H9 (cell line): Measurements from ENCODE around the gene OGFOD3. TPM values are rescaled to one million over a fixed set of nuclear protein-coding genes. Genes with fewer than 3 reads are reported as not detected.

Experiments
- DNase-seq: peaks from one replicate; pipeline ENCODE4 v3.0.0-alpha.2; 2017
- H2AFZ ChIP-seq: one replicate; pipeline ENCODE4 v1.6.1; 2013; ENCODE audit warnings: mild to moderate bottlenecking, low read length, control low read depth, moderate library complexity
- H2AK5ac ChIP-seq: 2 replicates; pipeline ENCODE4 v1.6.1; 2013; ENCODE audit warnings: low read length, control low read depth, mixed read lengths; ENCODE audit not compliant: insufficient read length
- H2BK120ac ChIP-seq: one replicate; pipeline ENCODE4 v1.6.1; 2013; ENCODE audit warnings: low read depth, mild to moderate bottlenecking, low read length, control low read depth, inconsistent platforms; ENCODE audit not compliant: poor library complexity, severe bottlenecking
- H2BK12ac ChIP-seq: 2 replicates; pipeline ENCODE4 v1.6.1; 2013; ENCODE audit warnings: low read length, control low read depth, mixed read lengths, low read depth; ENCODE audit not compliant: insufficient read length
- H2BK15ac ChIP-seq: 2 replicates; pipeline ENCODE4 v1.6.1; 2013; ENCODE audit warnings: low read depth, low read length, control low read depth
- H2BK20ac ChIP-seq: one replicate; pipeline ENCODE4 v1.6.1; 2013; ENCODE audit warnings: low read depth, mild to moderate bottlenecking, low read length, control low read depth, inconsistent platforms; ENCODE audit not compliant: poor library complexity, severe bottlenecking
- H2BK5ac ChIP-seq: 2 replicates; pipeline ENCODE4 v1.6.1; 2013; ENCODE audit warnings: low read length, control low read depth, mixed read lengths; ENCODE audit not compliant: insufficient read length
- H3K14ac ChIP-seq: 2 replicates; pipeline ENCODE4 v1.6.1; 2013; ENCODE audit warnings: low read length, control low read depth; ENCODE audit not compliant: insufficient read depth
- H3K18ac ChIP-seq: 2 replicates; pipeline ENCODE4 v1.6.1; 2013; ENCODE audit warnings: low read depth, mild to moderate bottlenecking, mixed read lengths, low read length, control low read depth; ENCODE audit not compliant: insufficient read length
- H3K23ac ChIP-seq: 2 replicates; pipeline ENCODE4 v1.6.1; 2013; ENCODE audit warnings: low read length, control low read depth, mixed read lengths, low read depth; ENCODE audit not compliant: insufficient read length
- H3K23me2 ChIP-seq: 2 replicates; pipeline ENCODE4 v1.6.1; 2013; ENCODE audit warnings: low read depth, mild to moderate bottlenecking, mixed read lengths, low read length, control low read depth; ENCODE audit not compliant: insufficient read length, poor library complexity, severe bottlenecking
- H3K27ac ChIP-seq: 2 replicates; pipeline ENCODE4 v1.5.1; 2013; ENCODE audit warnings: low read length, control low read depth, mixed read lengths, low read depth; ENCODE audit not compliant: insufficient read length
- H3K27me3 ChIP-seq: 2 replicates; pipeline ENCODE4 v1.6.1; 2013; ENCODE audit warnings: low read length, control low read depth, inconsistent platforms; ENCODE audit not compliant: insufficient read depth
- H3K4ac ChIP-seq: 2 replicates; pipeline ENCODE4 v1.6.1; 2013; ENCODE audit warnings: low read depth, mild to moderate bottlenecking, control low read depth, inconsistent platforms, low read length, moderate library complexity
- H3K4me1 ChIP-seq: 2 replicates; pipeline ENCODE4 v1.6.1; 2013; ENCODE audit warnings: low read length, control low read depth, inconsistent platforms; ENCODE audit not compliant: insufficient read depth
- H3K4me2 ChIP-seq: 2 replicates; pipeline ENCODE4 v1.6.1; 2013; ENCODE audit warnings: low read length, control low read depth, mixed read lengths; ENCODE audit not compliant: insufficient read length, insufficient read depth
- H3K56ac ChIP-seq: 2 replicates; pipeline ENCODE4 v1.6.1; 2013; ENCODE audit warnings: low read depth, mild to moderate bottlenecking, mixed read lengths, low read length, control low read depth; ENCODE audit not compliant: insufficient read length
- H3K79me1 ChIP-seq: 2 replicates; pipeline ENCODE4 v1.6.1; 2013; ENCODE audit warnings: low read depth, mild to moderate bottlenecking, moderate library complexity, low read length, control low read depth, inconsistent platforms; ENCODE audit not compliant: insufficient read depth, poor library complexity, severe bottlenecking
- H3K79me2 ChIP-seq: 2 replicates; pipeline ENCODE4 v1.6.1; 2013; ENCODE audit warnings: low read length, control low read depth, inconsistent platforms; ENCODE audit not compliant: insufficient read depth
- H3K9ac ChIP-seq: 2 replicates; pipeline ENCODE4 v1.6.1; 2013; ENCODE audit warnings: low read length, control low read depth, mixed read lengths; ENCODE audit not compliant: insufficient read length; ENCODE audit errors: extremely low read depth
- H3K9me3 ChIP-seq: one replicate; pipeline ENCODE4 v1.6.1; 2013; ENCODE audit warnings: low read depth, low read length, inconsistent platforms; ENCODE audit not compliant: control insufficient read depth
- H3T11ph ChIP-seq: one replicate; pipeline ENCODE4 v1.6.1; 2013; ENCODE audit warnings: mild to moderate bottlenecking, low read length, control low read depth, inconsistent platforms
- H4K20me1 ChIP-seq: one replicate; pipeline ENCODE4 v1.6.1; 2013; ENCODE audit not compliant: control insufficient read depth, insufficient read length, insufficient read depth
- H4K5ac ChIP-seq: 2 replicates; pipeline ENCODE4 v1.6.1; 2013; ENCODE audit warnings: low read depth, mild to moderate bottlenecking, mixed read lengths, low read length, control low read depth; ENCODE audit not compliant: insufficient read length
- H4K8ac ChIP-seq: replicated peaks from 2 replicates; pipeline ENCODE4 v1.6.1; 2013; ENCODE audit warnings: low read length, control low read depth, mixed read lengths, low read depth; ENCODE audit not compliant: insufficient read length
- H4K91ac ChIP-seq: 2 replicates; pipeline ENCODE4 v1.6.1; 2013; ENCODE audit warnings: low read depth, mild to moderate bottlenecking, moderate library complexity, mixed read lengths, low read length, control low read depth; ENCODE audit not compliant: insufficient read length
- H3K27ac Mint-ChIP-seq, 3 experiments: 2 replicates in 2 of 3; 3 replicates in 1 of 3; pipeline ENCODE4 v1.8.0; 2020 to 2021; ENCODE audit warnings: mixed read lengths in 3 of 3, mild to moderate bottlenecking in 1 of 3, moderate library complexity in 1 of 3
- H3K27me3 Mint-ChIP-seq: 2 replicates; pipeline ENCODE4 v1.8.0; 2021; ENCODE audit warnings: low read depth, mild to moderate bottlenecking, moderate library complexity, mixed read lengths
- H3K36me3 Mint-ChIP-seq, 3 experiments: 2 replicates in 2 of 3; 3 replicates in 1 of 3; pipeline ENCODE4 v1.8.0; 2020 to 2021; ENCODE audit warnings: low read depth in 3 of 3, mixed read lengths in 3 of 3; ENCODE audit not compliant: insufficient read depth in 1 of 3
- H3K4me1 Mint-ChIP-seq, 2 experiments: 2 replicates each; pipeline ENCODE4 v1.8.0; 2020; ENCODE audit warnings: mixed read lengths in 2 of 2
- H3K4me3 Mint-ChIP-seq, 2 experiments: 2 replicates in 1 of 2; 3 replicates in 1 of 2; pipeline ENCODE4 v1.8.0; 2020 to 2021; ENCODE audit warnings: mild to moderate bottlenecking in 2 of 2, mixed read lengths in 2 of 2, moderate library complexity in 1 of 2
- H3K9me3 Mint-ChIP-seq, 2 experiments: 2 replicates in 1 of 2; 3 replicates in 1 of 2; pipeline ENCODE4 v1.8.0; 2020; ENCODE audit warnings: mild to moderate bottlenecking in 2 of 2, mixed read lengths in 2 of 2, moderate library complexity in 1 of 2
- WGBS: extraction: QIAGEN DNeasy Blood & Tissue Kit; methylation state at CpG from one replicate; pipeline ENCODE4 v1.1.7; 2013; ENCODE audit warnings: missing lambda C conversion rate, low lambda C conversion rate, mixed read lengths; ENCODE audit not compliant: insufficient read length; ENCODE audit errors: extremely low coverage; 5-methylcytosine and 5-hydroxymethylcytosine counted together
- total RNA-seq: library from RNA; stranded (reverse); gene quantifications from 2 replicates; pipeline ENCODE4 v1.2.1, GENCODE V29; 2021
- TF ChIP-seq, protein P1 (sequence below): fragments of 200-600 bp; sonication (generic); conservative IDR thresholded peaks from 3 replicates; pipeline ENCODE4 v1.8.0; 2021; ENCODE audit warnings: antibody characterized with exemption, mild to moderate bottlenecking

Gene OGFOD3
- total RNA-seq, 1 experiment from 2014 or later, result 27.8 TPM

DNA sequence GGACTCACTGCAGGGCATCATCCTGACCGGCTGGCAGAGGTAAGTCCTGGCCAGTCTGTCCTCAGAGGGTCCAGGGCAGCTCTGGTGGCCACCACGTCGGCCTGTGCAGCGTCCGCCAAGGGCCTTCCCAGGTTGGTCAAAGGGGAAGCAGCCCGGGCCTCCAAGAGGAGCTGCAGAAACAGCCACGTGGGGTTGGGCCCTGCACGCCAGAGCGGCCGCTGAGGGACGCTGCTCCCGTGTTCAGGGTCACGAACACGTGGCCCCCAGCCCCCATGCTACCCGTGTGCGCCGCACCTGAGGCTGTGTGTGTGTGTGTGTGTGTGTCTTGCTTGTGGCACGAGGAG lies 18.9 kb upstream of the OGFOD3 start:
- Histone ChIP-seq H3K79me2 (no peaks in the 10 kb centered on the region), H3K4me2 (no peak overlapping the region), H2AK5ac (no peak overlapping the region), H2BK120ac (no peak overlapping the region), H2BK20ac (no peak overlapping the region), H3K9ac (no peak overlapping the region), H3K9me3 (no peaks in the 10 kb centered on the region), H2AFZ (no peak overlapping the region), H2BK15ac (no peak overlapping the region), H3K4me1 (no peaks in the 10 kb centered on the region; the same call in 1 of the 2 replicates), H3K79me1 (no peaks in the 10 kb centered on the region), H3K18ac (no peak overlapping the region), H3K4ac (no peak overlapping the region), H2BK12ac (no peak overlapping the region), H4K91ac (no peak overlapping the region), H3T11ph (no peak overlapping the region), H3K56ac (no peak overlapping the region), H2BK5ac (no peak overlapping the region), H3K14ac (no peak overlapping the region), H3K27me3 (no peaks in the 10 kb centered on the region), H3K23ac (no peak overlapping the region), H4K8ac (no peak overlapping the region), H3K27ac (no peak overlapping the region), H4K20me1 (no peaks in the 10 kb centered on the region), H4K5ac (no peak overlapping the region), H3K23me2 (no peaks in the 10 kb centered on the region)
- Mint-ChIP-seq H3K36me3 (peaks cover 0 to 11% (median 9%) of the 10 kb centered on the region in 3 experiments; a peak in 4 of 7 replicates), H3K4me1 (peaks cover 9 to 23% of the 10 kb centered on the region in 2 experiments), H3K4me3 (no peak overlapping the region), H3K27ac (no peak overlapping the region), H3K27me3 (no peaks in the 10 kb centered on the region; the same call in 1 of the 2 replicates), H3K9me3 (no peaks in the 10 kb centered on the region)
- WGBS, result no CpG with 5 or more reads among the region's 18 CpGs
- TF ChIP-seq, protein P1, sequence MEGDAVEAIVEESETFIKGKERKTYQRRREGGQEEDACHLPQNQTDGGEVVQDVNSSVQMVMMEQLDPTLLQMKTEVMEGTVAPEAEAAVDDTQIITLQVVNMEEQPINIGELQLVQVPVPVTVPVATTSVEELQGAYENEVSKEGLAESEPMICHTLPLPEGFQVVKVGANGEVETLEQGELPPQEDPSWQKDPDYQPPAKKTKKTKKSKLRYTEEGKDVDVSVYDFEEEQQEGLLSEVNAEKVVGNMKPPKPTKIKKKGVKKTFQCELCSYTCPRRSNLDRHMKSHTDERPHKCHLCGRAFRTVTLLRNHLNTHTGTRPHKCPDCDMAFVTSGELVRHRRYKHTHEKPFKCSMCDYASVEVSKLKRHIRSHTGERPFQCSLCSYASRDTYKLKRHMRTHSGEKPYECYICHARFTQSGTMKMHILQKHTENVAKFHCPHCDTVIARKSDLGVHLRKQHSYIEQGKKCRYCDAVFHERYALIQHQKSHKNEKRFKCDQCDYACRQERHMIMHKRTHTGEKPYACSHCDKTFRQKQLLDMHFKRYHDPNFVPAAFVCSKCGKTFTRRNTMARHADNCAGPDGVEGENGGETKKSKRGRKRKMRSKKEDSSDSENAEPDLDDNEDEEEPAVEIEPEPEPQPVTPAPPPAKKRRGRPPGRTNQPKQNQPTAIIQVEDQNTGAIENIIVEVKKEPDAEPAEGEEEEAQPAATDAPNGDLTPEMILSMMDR, result no peak
- DNase-seq, result no peak
